Measurements from ENCODE around the gene OVOL2.
"Not testable (repeated sequence)": the region's sequence is repeated elsewhere in the genome, so short reads cannot be mapped to it uniquely, and the experiment has no call there.

The OVOL2 gene
- total RNA-seq, result 0 to 1.2 (median 0) reads per million in 17 experiments

- peak in 1 of 4 experiments; percentile 5 for DNase-seq
Measured at GRCh38 chr20:18057101-18057993, at the start of gene OVOL2. TSS of gene OVOL2 (minus strand) at chr20:18057916. CDS start at chr20:18057634, 282 bp downstream.

GRCh38 chr20:18103497-18103896 lies 45.8 kb upstream of the OVOL2 start:
- DNase-seq, result no peak

DNA sequence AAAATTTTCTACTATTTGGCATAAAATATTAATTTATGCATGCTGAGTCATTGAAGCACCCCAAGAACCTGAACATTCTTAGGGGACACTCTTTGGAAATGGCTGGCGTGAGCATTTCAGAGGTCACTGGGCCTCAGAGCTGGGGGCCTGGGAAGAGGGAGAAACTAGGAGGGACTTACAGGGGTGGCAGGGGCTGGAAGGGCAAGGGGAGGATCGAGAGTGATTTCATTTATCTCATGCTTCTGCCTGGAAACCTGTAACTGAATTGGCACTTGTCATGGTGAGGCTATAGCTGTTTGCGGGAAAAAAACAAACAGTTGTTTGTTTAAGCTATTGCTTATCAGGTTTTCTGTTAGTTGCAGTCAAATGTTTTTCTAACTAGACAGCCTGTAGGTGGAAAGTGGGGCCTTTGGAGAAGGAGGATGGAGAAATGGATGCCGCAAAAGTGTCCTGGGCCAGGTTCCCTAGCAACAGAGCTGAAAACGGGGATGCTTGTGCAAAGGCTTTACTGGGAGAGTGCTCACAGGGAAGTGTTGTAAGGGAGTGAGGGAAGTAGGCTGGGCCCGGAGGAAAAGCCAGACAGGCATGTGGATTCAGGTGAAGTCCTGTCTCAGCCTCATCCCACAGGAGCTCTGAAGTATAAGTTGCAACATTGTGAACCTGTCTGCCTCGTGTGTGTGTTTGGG lies 43.6 kb upstream of the OVOL2 start:
- DNase-seq, result no peak

GRCh38 chr20:18100569-18100968 lies 42.9 kb upstream of the OVOL2 start:
- DNase-seq, result not testable (repeated sequence)

DNA sequence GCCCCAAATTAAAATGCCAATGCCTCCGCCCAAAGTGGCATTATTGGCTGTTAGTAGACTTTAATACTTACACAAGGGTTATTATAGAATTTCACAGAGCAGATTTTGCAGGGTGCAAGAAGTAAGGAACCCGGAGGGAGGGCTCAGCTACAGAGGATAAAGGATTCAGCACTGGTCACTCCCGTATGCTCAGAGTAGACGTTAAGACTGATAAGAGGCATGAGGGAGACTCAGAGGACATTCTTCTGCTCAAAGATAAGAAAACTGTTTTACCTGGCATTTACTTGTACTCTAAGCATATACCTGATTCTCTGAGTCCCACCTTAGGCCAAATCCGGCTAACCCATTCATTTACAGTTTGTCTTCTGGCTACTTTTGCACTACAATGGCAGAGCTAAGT lies 36.5 kb upstream of the OVOL2 start:
- DNase-seq, result no peak

GRCh38 chr20:18093388-18093787 lies 35.7 kb upstream of the OVOL2 start:
- DNase-seq, result no peak

GRCh38 chr20:18092890-18093289 lies 35.2 kb upstream of the OVOL2 start:
- no peak for DNase-seq

DNA sequence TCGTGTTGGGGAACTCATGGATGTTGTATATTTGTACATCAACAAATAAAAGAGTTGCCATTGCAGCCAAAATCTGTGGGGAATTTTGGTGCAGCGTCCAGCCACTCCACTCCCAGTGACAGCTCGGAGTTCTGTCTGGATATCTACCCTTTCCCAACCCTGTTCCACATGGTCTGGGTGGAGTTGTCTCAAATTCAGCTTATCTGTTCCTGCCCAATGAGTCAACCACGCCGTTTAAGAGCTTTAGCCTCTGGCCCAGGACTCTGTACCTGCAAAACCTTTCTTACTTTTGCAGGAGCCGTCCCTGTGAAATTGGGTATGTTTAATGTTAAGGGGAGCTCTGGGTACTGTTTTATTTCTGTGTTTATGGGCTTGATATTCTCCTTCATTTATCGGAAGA lies 33.9 kb upstream of the OVOL2 start:
- DNase-seq, result no peak

GRCh38 chr20:18090477-18090876 lies 32.8 kb upstream of the OVOL2 start:
- DNase-seq, result no peak

DNA sequence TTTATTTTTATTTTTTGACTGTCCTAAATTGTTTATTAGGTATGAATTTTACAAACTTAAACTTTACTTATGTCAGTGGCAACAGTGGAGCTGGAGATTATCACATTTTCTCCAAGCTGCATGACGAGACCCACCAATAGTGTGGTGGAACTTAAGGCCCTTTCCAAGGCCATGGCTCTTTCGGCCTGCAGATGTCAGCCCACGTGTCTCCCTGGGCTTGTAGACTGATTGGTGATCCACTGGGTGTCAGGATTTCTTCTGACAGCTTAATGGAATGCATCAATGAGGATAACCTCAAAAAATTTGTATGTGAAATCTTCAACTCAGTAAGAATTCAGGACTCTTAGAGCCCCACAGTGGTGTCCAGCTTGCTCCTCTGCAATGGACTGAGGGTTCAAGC lies 32.3 kb upstream of the OVOL2 start:
- no peak for DNase-seq

DNA sequence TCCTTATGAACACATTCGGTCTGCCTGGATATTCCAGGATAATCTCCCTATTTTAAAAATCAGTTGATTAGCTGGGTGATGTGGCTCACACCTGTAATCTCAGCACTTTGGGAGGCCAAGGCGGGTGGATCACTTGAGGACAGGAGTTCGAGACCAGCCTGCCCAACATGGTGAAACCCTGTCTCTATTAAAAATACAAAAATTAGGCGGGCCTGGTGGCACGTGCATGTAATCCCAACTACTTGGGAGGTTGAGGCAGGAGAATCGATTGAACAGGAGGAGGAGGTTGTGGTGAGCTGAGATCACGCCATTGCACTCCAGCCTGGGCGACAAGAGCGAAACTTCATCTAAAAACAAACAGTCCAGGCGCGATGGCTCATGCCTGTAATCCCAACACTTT lies 31.1 kb upstream of the OVOL2 start:
- DNase-seq, result not testable (repeated sequence)

DNA sequence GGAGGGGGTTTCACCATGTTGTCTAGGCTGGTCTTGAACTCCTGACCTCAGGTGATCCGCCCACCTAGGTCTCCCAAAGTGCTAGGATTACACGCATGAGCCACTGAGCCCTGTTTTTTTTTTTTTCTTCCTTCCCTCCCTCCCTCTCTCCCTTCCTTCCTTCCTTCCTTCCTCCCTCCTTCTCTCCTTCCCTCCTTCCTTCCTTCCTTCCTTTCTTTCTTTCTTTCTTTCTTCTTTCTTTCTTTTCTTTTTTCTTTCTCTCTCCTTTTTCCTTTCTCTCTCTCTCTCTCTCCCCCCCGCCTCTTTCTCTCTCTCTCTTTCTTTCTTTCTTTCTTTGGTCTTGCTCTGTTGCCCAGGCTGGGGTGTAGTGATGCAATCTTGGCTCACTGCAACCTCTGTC lies 30.6 kb upstream of the OVOL2 start:
- not testable (repeated sequence) for DNase-seq

DNA sequence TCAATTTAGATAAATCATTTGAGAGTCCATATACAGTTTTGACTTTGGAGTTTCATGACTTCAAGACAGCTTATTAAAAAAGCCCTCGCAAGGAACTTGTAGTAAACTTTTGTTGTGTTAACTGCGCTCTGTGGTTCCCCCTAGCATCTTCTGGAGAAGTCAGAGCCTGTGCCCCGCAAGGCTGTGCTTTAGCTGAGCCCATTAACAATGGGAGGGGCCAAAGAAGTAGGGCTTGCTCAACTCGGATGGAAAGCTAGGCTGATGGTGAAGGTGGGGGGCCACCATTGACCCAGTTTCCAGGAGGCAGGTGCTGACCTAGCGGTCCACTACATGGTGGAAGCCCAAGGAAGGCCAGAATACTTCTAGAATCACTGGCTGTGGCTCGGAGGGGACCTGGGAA lies 29.3 kb upstream of the OVOL2 start:
- no peak for DNase-seq

DNA sequence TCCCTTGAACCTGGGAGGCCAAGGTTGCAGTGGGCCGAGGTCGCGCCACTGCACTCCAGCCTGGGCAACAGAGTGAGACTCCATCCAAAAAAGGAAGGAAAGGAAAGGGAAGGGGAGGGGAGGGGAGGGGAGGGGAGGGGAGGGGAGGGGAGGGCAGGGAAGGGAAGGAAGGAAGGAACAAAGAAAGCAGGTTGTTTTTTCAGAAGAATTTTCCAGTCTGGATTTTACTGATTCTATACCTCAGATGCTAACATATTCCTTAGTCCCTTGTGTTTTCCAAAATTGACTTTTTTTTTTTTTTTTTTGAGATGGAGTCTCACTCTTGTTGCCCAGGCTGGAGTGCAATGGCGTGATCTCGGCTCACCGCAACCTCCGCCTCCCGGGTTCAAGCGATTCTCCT lies 23.1 kb upstream of the OVOL2 start:
- DNase-seq, result not testable (repeated sequence)

DNA sequence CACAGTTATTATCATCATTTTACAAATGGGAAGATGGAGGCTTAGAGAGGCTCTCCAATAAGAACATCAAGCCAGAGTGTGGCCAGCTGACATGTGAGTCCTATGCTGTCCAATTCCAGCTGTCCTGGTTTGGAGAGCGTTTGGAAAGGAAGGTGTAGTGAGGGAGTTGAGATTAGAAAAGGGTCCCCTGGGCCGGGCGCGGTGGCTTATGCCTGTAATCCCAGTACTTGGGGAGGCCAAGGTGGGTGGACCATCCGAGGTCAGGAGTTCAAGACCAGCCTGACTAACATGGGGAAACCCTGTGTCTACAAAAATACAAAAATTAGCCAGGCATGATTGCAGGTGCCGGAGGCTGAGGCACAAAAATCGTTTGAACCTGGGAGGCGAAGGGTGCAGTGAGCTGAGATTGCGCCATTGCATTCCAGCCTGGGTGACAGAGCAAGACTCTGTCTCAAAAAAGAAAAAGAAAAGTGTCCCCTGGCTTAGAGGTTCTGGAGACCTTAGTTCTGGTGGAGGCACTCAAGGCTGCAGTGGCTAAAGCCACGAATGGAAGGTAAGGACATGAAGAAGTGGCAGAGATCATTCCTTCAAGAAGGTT lies 22.1 kb upstream of the OVOL2 start:
- no peak for DNase-seq

- DNase-seq, result no peak
Measured at GRCh38 chr20:18077157-18077556, 19.4 kb upstream of the OVOL2 start.

DNA sequence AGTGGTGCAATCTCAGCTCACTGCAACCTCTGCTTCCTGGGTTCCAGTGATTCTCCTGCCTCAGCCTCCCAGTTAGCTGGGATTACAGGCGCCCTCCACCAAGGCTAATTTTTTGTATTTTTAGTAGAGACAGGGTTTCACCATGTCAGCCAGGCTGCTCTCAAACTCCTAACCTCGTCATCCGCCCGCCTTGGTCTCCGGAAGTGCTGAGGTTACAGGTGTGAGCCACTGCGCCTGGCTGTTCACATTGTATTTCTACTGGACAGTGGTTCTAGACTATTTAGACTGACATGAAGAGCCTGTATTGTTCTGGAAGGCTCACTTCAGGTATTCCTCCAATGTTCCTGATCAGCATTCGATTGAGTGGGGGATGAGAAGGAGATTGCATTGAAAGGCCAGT lies 14.8 kb upstream of the OVOL2 start:
- no peak for DNase-seq

DNA sequence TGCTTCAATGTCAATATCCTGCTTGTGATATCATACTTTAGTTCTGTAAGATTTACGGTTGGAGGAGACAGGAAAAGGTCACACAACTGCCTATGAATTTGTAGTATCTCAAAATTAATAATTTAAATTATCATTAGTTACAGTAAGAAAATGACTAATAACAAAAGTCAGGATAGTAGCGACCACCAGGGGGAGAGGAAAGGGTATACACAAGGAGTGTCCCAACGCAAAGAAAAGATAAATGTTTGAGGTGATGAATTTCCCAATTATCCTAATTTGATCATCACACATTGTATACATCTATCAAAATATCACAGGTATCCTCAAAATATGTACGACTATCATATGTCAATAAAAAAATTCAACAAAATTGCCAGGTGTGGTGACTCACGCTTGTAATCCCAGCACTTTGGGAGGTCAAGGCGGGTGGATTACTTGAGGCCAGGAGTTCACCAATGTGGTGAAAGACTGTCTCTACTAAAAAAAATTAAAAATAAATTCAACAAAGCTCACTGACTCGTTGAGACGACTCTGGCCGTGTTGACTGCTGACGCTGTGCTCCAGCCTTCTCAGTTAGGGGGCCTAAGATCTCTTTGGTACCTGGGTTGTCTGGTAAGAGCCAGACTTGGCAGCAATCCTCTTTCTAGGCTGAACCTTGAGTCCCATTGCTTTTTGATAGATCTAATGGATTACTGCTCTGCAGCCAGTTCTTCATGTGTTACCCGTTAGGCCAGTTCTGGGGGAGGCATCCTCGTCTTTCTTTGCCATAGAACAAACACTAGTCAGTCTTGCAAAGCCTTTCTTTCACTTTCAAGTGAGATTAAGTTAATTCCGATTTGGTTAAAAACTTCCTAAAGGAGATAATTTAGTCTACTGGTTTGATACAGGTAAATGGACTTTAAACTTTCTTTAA lies 9.0 kb upstream of the OVOL2 start:
- DNase-seq, result no peak

- DNase-seq, result no peak
Measured at GRCh38 chr20:18063676-18064075, 6.0 kb upstream of the OVOL2 start.

DNA sequence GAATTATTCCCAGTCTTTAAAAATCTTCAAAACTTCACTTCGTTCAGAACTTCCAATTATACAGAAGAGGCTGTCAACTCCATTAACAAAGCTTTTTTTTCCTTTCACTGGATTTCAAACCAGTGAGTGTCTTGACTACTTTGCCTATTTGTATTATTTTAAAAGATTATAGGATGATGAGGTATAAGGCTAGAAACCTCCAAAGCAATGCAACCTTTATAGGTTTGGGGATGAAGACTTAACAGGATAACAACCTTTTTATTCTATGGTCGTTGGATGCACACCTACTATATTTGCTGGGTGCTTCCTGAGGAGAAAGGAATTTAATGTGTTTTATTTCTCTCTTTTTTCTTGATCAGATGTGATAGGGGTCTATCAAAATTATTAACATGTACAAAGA lies 1.9 kb upstream of the OVOL2 start:
- DNase-seq, result no peak

- DNase-seq, result no peak
Measured at GRCh38 chr20:18058661-18059467, 1.1 kb upstream of the OVOL2 start.

GRCh38 chr20:18057994-18058349 lies 256 bp upstream of the OVOL2 start:
- no peak for DNase-seq

All from suppressor macrophage (primary cell).